ENCODE data around the gene CUEDC1.

The CUEDC1 gene

GRCh38 chr17:57889892-57890856 lies 65.0 kb downstream of the CUEDC1 start:
- Histone ChIP-seq H2AFZ (ENCODE audit: low read length) (no peak overlapping the region), H3F3A (ENCODE audit: insufficient read depth, low read length) (no peaks in the 10 kb centered on the region), H3K4me3 (ENCODE audit: low read length) (no peak overlapping the region), H3K4me2 (ENCODE audit: low read depth, low read length) (no peak overlapping the region), H3K4me1 (ENCODE audit: low read length) (no peaks in the 10 kb centered on the region), H3K79me2 (ENCODE audit: low read length) (no peaks in the 10 kb centered on the region), H3K9me2 (replicated peaks; ENCODE audit: insufficient read depth, low read length) (no peaks in the 10 kb centered on the region), H4K20me1 (ENCODE audit: insufficient read depth, low read length) (no peaks in the 10 kb centered on the region), H3K9me3 (replicated peaks; ENCODE audit: insufficient read depth, low read length) (no peaks in the 10 kb centered on the region), H3K9ac (ENCODE audit: low read length) (no peak overlapping the region), H3K36me3 (replicated peaks; ENCODE audit: insufficient read depth, low read length) (no peaks in the 10 kb centered on the region), H3K27ac (ENCODE audit: low read length) (no peak overlapping the region), H3K27me3 (replicated peaks; ENCODE audit: insufficient read depth, low read length) (0 out of 2 replicates have a peak, but pooled peaks cover 6% of the 10 kb centered on the region)
- DNase-seq = no peak
- TF ChIP-seq EZH2 (optimal IDR thresholded peaks at IDR 0.05; ENCODE audit: low read depth, low read length) (no peak), CTCF (IDR thresholded peaks at IDR 0.05; ENCODE audit: low read length) (no peak), EZH2phosphoT487 (IDR thresholded peaks at IDR 0.05; ENCODE audit: low read length) (no peak)

- Histone ChIP-seq H3K36me3 (replicated peaks; ENCODE audit: insufficient read depth, low read length) (no peaks in the 10 kb centered on the region), H3K4me1 (ENCODE audit: low read length) (no peaks in the 10 kb centered on the region), H3K9me2 (replicated peaks; ENCODE audit: insufficient read depth, low read length) (no peaks in the 10 kb centered on the region), H3K9ac (ENCODE audit: low read length) (no peak overlapping the region), H3K79me2 (ENCODE audit: low read length) (no peaks in the 10 kb centered on the region), H3K27me3 (replicated peaks; ENCODE audit: insufficient read depth, low read length) (0 out of 2 replicates have a peak, but pooled peaks cover 6% of the 10 kb centered on the region), H4K20me1 (ENCODE audit: insufficient read depth, low read length) (no peaks in the 10 kb centered on the region), H3K4me3 (ENCODE audit: low read length) (no peak overlapping the region), H3F3A (ENCODE audit: insufficient read depth, low read length) (no peaks in the 10 kb centered on the region), H2AFZ (ENCODE audit: low read length) (no peak overlapping the region), H3K4me2 (ENCODE audit: low read depth, low read length) (no peak overlapping the region), H3K27ac (ENCODE audit: low read length) (no peak overlapping the region), H3K9me3 (replicated peaks; ENCODE audit: insufficient read depth, low read length) (no peaks in the 10 kb centered on the region)
- TF ChIP-seq EZH2phosphoT487 (IDR thresholded peaks at IDR 0.05; ENCODE audit: low read length) = no peak
- no peak for TF ChIP-seq CTCF (IDR thresholded peaks at IDR 0.05; ENCODE audit: low read length)
- no peak for TF ChIP-seq EZH2 (optimal IDR thresholded peaks at IDR 0.05; ENCODE audit: low read depth, low read length)
- no peak for DNase-seq
Measured at GRCh38 chr17:57889252-57889651, 66.0 kb downstream of the CUEDC1 start.

- Histone ChIP-seq H4K20me1 (ENCODE audit: insufficient read depth, low read length) (no peaks in the 10 kb centered on the region), H3K27me3 (replicated peaks; ENCODE audit: insufficient read depth, low read length) (0 out of 2 replicates have a peak, but pooled peaks cover 6% of the 10 kb centered on the region), H3K4me1 (ENCODE audit: low read length) (no peaks in the 10 kb centered on the region), H3K4me3 (ENCODE audit: low read length) (no peak overlapping the region), H3K9ac (ENCODE audit: low read length) (no peak overlapping the region), H3K9me2 (replicated peaks; ENCODE audit: insufficient read depth, low read length) (no peaks in the 10 kb centered on the region), H3K79me2 (ENCODE audit: low read length) (no peaks in the 10 kb centered on the region), H3K4me2 (ENCODE audit: low read depth, low read length) (no peak overlapping the region), H2AFZ (ENCODE audit: low read length) (no peak overlapping the region), H3K36me3 (replicated peaks; ENCODE audit: insufficient read depth, low read length) (no peaks in the 10 kb centered on the region), H3K27ac (ENCODE audit: low read length) (no peak overlapping the region), H3F3A (ENCODE audit: insufficient read depth, low read length) (no peaks in the 10 kb centered on the region), H3K9me3 (replicated peaks; ENCODE audit: insufficient read depth, low read length) (no peaks in the 10 kb centered on the region)
- TF ChIP-seq CTCF (IDR thresholded peaks at IDR 0.05; ENCODE audit: low read length) (no peak), EZH2phosphoT487 (IDR thresholded peaks at IDR 0.05; ENCODE audit: low read length) (no peak), EZH2 (optimal IDR thresholded peaks at IDR 0.05; ENCODE audit: low read depth, low read length) (no peak)
- DNase-seq = no peak
Measured at GRCh38 chr17:57888311-57889216, 66.6 kb downstream of the CUEDC1 start.

Data from MM.1S (cell line).